ENCODE data around the gene NFIX.

Gene NFIX

GRCh38 chr19:13047374-13047773 lies 52.1 kb downstream of the NFIX start:
- Histone ChIP-seq H3K4me1 (ENCODE audit: insufficient read depth, low read length) (peaks cover 15% of the 10 kb centered on the region), H3K9me3 (ENCODE audit: control insufficient read depth, insufficient read depth, low read length) (no peaks in the 10 kb centered on the region), H3K9ac (ENCODE audit: low read depth, low read length) (no peak overlapping the region), H3K36me3 (ENCODE audit: insufficient read depth, low read length) (no peaks in the 10 kb centered on the region)

GRCh38 chr19:13050274-13050673 lies 55.0 kb downstream of the NFIX start:
- Histone ChIP-seq H3K36me3 (ENCODE audit: insufficient read depth, low read length) (no peaks in the 10 kb centered on the region), H3K4me1 (ENCODE audit: insufficient read depth, low read length) (peaks cover 34% of the 10 kb centered on the region), H3K9ac (ENCODE audit: low read depth, low read length) (no peak overlapping the region), H3K9me3 (ENCODE audit: control insufficient read depth, insufficient read depth, low read length) (no peaks in the 10 kb centered on the region)

GRCh38 chr19:13051557-13052165 lies 56.4 kb downstream of the NFIX start:
- H3K9ac ChIP-seq (ENCODE audit: low read depth, low read length) = peak overlapping the region; percentile 12; the same call in 1 of the 2 replicates
- H3K4me1 ChIP-seq (ENCODE audit: insufficient read depth, low read length) = peaks cover 43% of the 10 kb centered on the region
- H3K36me3 ChIP-seq (ENCODE audit: insufficient read depth, low read length) = no peaks in the 10 kb centered on the region
- H3K9me3 ChIP-seq (ENCODE audit: control insufficient read depth, insufficient read depth, low read length) = no peaks in the 10 kb centered on the region

GRCh38 chr19:13052447-13053175 lies 57.3 kb downstream of the NFIX start:
- Histone ChIP-seq H3K4me1 (ENCODE audit: insufficient read depth, low read length) (peaks cover 50% of the 10 kb centered on the region), H3K36me3 (ENCODE audit: insufficient read depth, low read length) (no peaks in the 10 kb centered on the region), H3K9me3 (ENCODE audit: control insufficient read depth, insufficient read depth, low read length) (no peaks in the 10 kb centered on the region), H3K9ac (ENCODE audit: low read depth, low read length) (no peak overlapping the region)

GRCh38 chr19:13053238-13053637 lies 58.0 kb downstream of the NFIX start:
- H3K4me1 ChIP-seq (ENCODE audit: insufficient read depth, low read length) = peaks cover 50% of the 10 kb centered on the region
- H3K9ac ChIP-seq (ENCODE audit: low read depth, low read length) = no peak overlapping the region
- no peaks in the 10 kb centered on the region for H3K36me3 ChIP-seq (ENCODE audit: insufficient read depth, low read length)
- no peaks in the 10 kb centered on the region for H3K9me3 ChIP-seq (ENCODE audit: control insufficient read depth, insufficient read depth, low read length)

GRCh38 chr19:13053761-13054625 lies 58.7 kb downstream of the NFIX start:
- Histone ChIP-seq H3K36me3 (ENCODE audit: insufficient read depth, low read length) (no peaks in the 10 kb centered on the region), H3K4me1 (ENCODE audit: insufficient read depth, low read length) (peaks cover 50% of the 10 kb centered on the region), H3K9me3 (ENCODE audit: control insufficient read depth, insufficient read depth, low read length) (no peaks in the 10 kb centered on the region), H3K9ac (ENCODE audit: low read depth, low read length) (no peak overlapping the region)

GRCh38 chr19:13054626-13055212 lies 59.4 kb downstream of the NFIX start:
- Histone ChIP-seq H3K4me1 (ENCODE audit: insufficient read depth, low read length) (peaks cover 54% of the 10 kb centered on the region), H3K36me3 (ENCODE audit: insufficient read depth, low read length) (no peaks in the 10 kb centered on the region), H3K9me3 (ENCODE audit: control insufficient read depth, insufficient read depth, low read length) (no peaks in the 10 kb centered on the region), H3K9ac (ENCODE audit: low read depth, low read length) (no peak overlapping the region)

- Histone ChIP-seq H3K9ac (ENCODE audit: low read depth, low read length) (peak overlapping the region; percentile 42), H3K36me3 (ENCODE audit: insufficient read depth, low read length) (no peaks in the 10 kb centered on the region), H3K4me1 (ENCODE audit: insufficient read depth, low read length) (peaks cover 56% of the 10 kb centered on the region), H3K9me3 (ENCODE audit: control insufficient read depth, insufficient read depth, low read length) (no peaks in the 10 kb centered on the region)
These were observed 60.2 kb downstream of the NFIX start for GRCh38 chr19:13055213-13056051.

- Histone ChIP-seq H3K4me1 (ENCODE audit: insufficient read depth, low read length) (peaks cover 55% of the 10 kb centered on the region), H3K9ac (ENCODE audit: low read depth, low read length) (peak overlapping the region; percentile 42), H3K36me3 (ENCODE audit: insufficient read depth, low read length) (no peaks in the 10 kb centered on the region), H3K9me3 (ENCODE audit: control insufficient read depth, insufficient read depth, low read length) (no peaks in the 10 kb centered on the region)
These were observed 60.9 kb downstream of the NFIX start for GRCh38 chr19:13056052-13056660.

GRCh38 chr19:13057147-13057572 lies 61.9 kb downstream of the NFIX start:
- Histone ChIP-seq H3K9me3 (ENCODE audit: control insufficient read depth, insufficient read depth, low read length) (no peaks in the 10 kb centered on the region), H3K4me1 (ENCODE audit: insufficient read depth, low read length) (peaks cover 49% of the 10 kb centered on the region), H3K9ac (ENCODE audit: low read depth, low read length) (no peak overlapping the region), H3K36me3 (ENCODE audit: insufficient read depth, low read length) (no peaks in the 10 kb centered on the region)

GRCh38 chr19:13057744-13058143 lies 62.5 kb downstream of the NFIX start:
- Histone ChIP-seq H3K4me1 (ENCODE audit: insufficient read depth, low read length) (peaks cover 45% of the 10 kb centered on the region), H3K9ac (ENCODE audit: low read depth, low read length) (no peak overlapping the region), H3K9me3 (ENCODE audit: control insufficient read depth, insufficient read depth, low read length) (no peaks in the 10 kb centered on the region), H3K36me3 (ENCODE audit: insufficient read depth, low read length) (no peaks in the 10 kb centered on the region)

GRCh38 chr19:13058951-13059660 lies 63.8 kb downstream of the NFIX start:
- peaks cover 32% of the 10 kb centered on the region for H3K4me1 ChIP-seq (ENCODE audit: insufficient read depth, low read length)
- no peak overlapping the region for H3K9ac ChIP-seq (ENCODE audit: low read depth, low read length)
- no peaks in the 10 kb centered on the region for H3K9me3 ChIP-seq (ENCODE audit: control insufficient read depth, insufficient read depth, low read length)
- H3K36me3 ChIP-seq (ENCODE audit: insufficient read depth, low read length) = no peaks in the 10 kb centered on the region
